Astrocyte of the spinal cord (primary cell): ENCODE data around the gene DONSON.

Experiments
- DNase-seq: peaks from one replicate; pipeline ENCODE4 v3.0.0; 2011; ENCODE audit warnings: low read depth, low spot score
- H3K4me3 ChIP-seq: 2 replicates; pipeline ENCODE4 v1.5.1; 2011; ENCODE audit warnings: low read depth, mild to moderate bottlenecking, low read length, moderate library complexity
- CTCF ChIP-seq: IDR thresholded peaks from 2 replicates; pipeline ENCODE4 v1.5.1; 2012; ENCODE audit warnings: low read depth, mild to moderate bottlenecking, low read length, inconsistent platforms
- in situ Hi-C: cut with HindIII; loops from 2 replicates; pipeline ENCODE4 v1.10.0; 2017; ENCODE audit warnings: low sequenced_read_pairs

DONSON gene

GRCh38 chr21:33550772-33551660 is 37.5 kb downstream of the DONSON start:
- no peak overlapping the region for H3K4me3 ChIP-seq
- in situ Hi-C loops, result no loop called here
- no peak for DNase-seq
- TF ChIP-seq CTCF, result no peak

GRCh38 chr21:33549848-33550771 is 38.4 kb downstream of the DONSON start:
- no peak for TF ChIP-seq CTCF
- in situ Hi-C loops, result no loop called here
- no peak for DNase-seq
- no peak overlapping the region for H3K4me3 ChIP-seq

GRCh38 chr21:33546086-33546485 is 42.4 kb downstream of the DONSON start:
- no peak overlapping the region for H3K4me3 ChIP-seq
- in situ Hi-C loops, result no loop called here
- no peak for TF ChIP-seq CTCF
- no peak for DNase-seq

GRCh38 chr21:33544451-33545195 is 43.9 kb downstream of the DONSON start:
- DNase-seq, result no peak
- TF ChIP-seq CTCF, result no peak
- peak overlapping the region; percentile 89 for H3K4me3 ChIP-seq
- in situ Hi-C loops, result no loop called here

- no peak for TF ChIP-seq CTCF
- H3K4me3 ChIP-seq, result peak overlapping the region; percentile 89
- in situ Hi-C loops, result no loop called here
- DNase-seq, result no peak
Observed at GRCh38 chr21:33543505-33544129, 44.9 kb downstream of the DONSON start.
